ENCODE results near the gene HNRNPAB.
"Not testable (repeated sequence)": the region's sequence is repeated elsewhere in the genome, so short reads cannot be mapped to it uniquely, and the experiment has no call there.

Gene HNRNPAB

GRCh38 chr5:178234750-178235587 lies 30.6 kb downstream of the HNRNPAB start:
- DNase-seq (ENCODE audit: insufficient read length) (peak; percentile 61), FAIRE-seq (peak; percentile 54)
- TF ChIP-seq POLR2AphosphoS5 (IDR thresholded peaks at IDR 0.05; ENCODE audit: low read depth, low read length) = no peak
- TF ChIP-seq TAF1 (IDR thresholded peaks at IDR 0.05; ENCODE audit: borderline replicate concordance, low read depth, low read length) = no peak
- no peak for TF ChIP-seq POLR2A (IDR thresholded peaks at IDR 0.05; ENCODE audit: low read depth, low read length)

DNA sequence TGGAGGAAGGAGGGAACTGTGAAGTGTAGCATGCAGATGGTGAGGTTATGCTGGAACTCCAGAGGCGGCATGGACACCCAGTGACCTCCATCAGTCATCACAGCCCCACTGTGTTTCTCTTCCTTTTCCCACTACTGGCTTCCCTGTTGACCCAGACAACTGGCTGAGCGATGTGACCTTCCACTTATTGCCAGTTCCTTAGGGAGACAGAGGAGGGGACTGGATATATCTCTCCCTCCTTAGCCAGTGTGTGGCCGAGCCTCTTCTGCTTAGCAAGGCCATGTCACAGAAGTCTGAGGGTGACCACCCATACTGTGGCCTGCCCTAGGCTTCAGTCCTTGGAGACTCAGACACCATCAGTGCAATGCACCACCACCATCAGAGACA lies 31.2 kb downstream of the HNRNPAB start:
- DNase-seq (ENCODE audit: insufficient read length) = no peak
- no peak for FAIRE-seq
- TF ChIP-seq POLR2A (IDR thresholded peaks at IDR 0.05; ENCODE audit: low read depth, low read length) (no peak), TAF1 (IDR thresholded peaks at IDR 0.05; ENCODE audit: borderline replicate concordance, low read depth, low read length) (no peak), POLR2AphosphoS5 (IDR thresholded peaks at IDR 0.05; ENCODE audit: low read depth, low read length) (no peak)

DNA sequence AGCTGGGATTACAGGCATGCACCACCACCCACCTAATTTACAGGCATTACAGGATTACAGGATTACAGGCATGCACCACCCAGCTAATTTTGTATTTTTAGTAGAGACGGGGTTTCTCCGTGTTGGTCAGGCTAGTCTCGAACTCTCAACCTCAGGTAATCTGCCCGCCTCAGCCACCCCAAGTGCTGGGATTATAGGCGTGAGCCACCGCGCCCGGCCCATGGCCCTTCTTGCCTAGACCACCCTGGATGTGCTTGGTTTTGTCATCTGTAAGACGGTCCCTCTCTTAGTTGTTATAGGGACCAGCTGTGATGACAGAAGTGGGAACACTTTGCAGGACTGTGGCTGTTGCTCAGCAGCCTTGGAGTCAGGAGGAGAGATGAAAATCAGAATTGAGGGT lies 31.8 kb downstream of the HNRNPAB start:
- TF ChIP-seq TAF1 (IDR thresholded peaks at IDR 0.05; ENCODE audit: borderline replicate concordance, low read depth, low read length) (no peak), POLR2AphosphoS5 (IDR thresholded peaks at IDR 0.05; ENCODE audit: low read depth, low read length) (no peak), POLR2A (IDR thresholded peaks at IDR 0.05; ENCODE audit: low read depth, low read length) (no peak)
- DNase-seq (ENCODE audit: insufficient read length) (no peak), FAIRE-seq (no peak)

GRCh38 chr5:178236679-178237078 lies 32.3 kb downstream of the HNRNPAB start:
- FAIRE-seq (peak; percentile 14), DNase-seq (ENCODE audit: insufficient read length) (no peak)
- TF ChIP-seq POLR2A (IDR thresholded peaks at IDR 0.05; ENCODE audit: low read depth, low read length) (no peak), TAF1 (IDR thresholded peaks at IDR 0.05; ENCODE audit: borderline replicate concordance, low read depth, low read length) (no peak), POLR2AphosphoS5 (IDR thresholded peaks at IDR 0.05; ENCODE audit: low read depth, low read length) (no peak)

DNA sequence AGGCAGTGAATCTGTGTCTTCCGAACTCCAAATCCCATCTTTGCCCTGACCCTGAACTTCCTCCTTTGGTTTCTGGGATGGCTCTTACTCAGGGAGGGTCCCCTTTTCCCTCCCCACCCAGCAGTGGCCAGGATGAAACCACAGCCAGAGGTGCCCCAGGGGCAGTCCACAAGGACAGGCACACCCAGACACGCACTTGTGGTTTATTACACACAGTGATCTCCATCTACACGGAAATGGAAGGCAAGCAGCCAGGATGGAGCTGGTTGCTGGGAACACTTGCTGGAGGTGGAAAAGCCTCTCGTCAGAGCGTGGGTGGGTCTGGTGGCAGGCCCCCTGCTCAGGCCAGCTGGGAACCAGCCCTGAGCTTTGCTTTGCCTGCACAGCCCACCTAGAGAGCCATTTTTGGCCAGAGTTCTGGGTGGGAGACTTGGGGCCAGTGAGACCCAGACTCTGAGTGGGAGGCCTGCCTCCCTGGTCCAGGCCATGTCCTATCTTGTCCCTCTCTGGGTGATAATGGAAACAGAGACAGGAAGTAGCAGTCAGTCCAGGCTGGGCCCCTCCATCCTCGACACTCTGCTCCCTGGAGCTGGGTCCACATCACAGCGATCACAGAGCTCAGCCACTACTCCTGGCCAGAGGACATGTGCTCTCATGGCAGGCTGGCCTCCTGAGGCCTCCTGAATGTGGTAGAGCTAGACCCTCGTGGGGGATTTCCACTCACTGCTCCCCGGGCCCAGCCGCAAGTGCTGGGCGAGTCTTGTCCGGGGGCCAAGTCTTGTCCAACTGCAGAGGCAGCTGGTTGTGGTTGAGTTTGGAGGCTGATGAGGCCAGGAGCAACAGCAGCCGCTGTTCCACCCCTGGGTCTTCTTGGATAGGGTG lies 33.3 kb downstream of the HNRNPAB start:
- FAIRE-seq (no peak), DNase-seq (ENCODE audit: insufficient read length) (no peak)
- TF ChIP-seq POLR2A (IDR thresholded peaks at IDR 0.05; ENCODE audit: low read depth, low read length) = no peak
- no peak for TF ChIP-seq POLR2AphosphoS5 (IDR thresholded peaks at IDR 0.05; ENCODE audit: low read depth, low read length)
- no peak for TF ChIP-seq TAF1 (IDR thresholded peaks at IDR 0.05; ENCODE audit: borderline replicate concordance, low read depth, low read length)

GRCh38 chr5:178238313-178238635 lies 33.9 kb downstream of the HNRNPAB start:
- TF ChIP-seq POLR2A (IDR thresholded peaks at IDR 0.05; ENCODE audit: low read depth, low read length) (no peak), POLR2AphosphoS5 (IDR thresholded peaks at IDR 0.05; ENCODE audit: low read depth, low read length) (no peak), TAF1 (IDR thresholded peaks at IDR 0.05; ENCODE audit: borderline replicate concordance, low read depth, low read length) (no peak)
- FAIRE-seq = peak; percentile 40
- no peak for DNase-seq (ENCODE audit: insufficient read length)

GRCh38 chr5:178238711-178239592 lies 34.6 kb downstream of the HNRNPAB start:
- FAIRE-seq (peak; percentile 84), DNase-seq (ENCODE audit: insufficient read length) (no peak)
- TF ChIP-seq TAF1 (IDR thresholded peaks at IDR 0.05; ENCODE audit: borderline replicate concordance, low read depth, low read length) = no peak
- peak; percentile 56; the same call in 1 of the 2 replicates for TF ChIP-seq POLR2A (IDR thresholded peaks at IDR 0.05; ENCODE audit: low read depth, low read length)

DNA sequence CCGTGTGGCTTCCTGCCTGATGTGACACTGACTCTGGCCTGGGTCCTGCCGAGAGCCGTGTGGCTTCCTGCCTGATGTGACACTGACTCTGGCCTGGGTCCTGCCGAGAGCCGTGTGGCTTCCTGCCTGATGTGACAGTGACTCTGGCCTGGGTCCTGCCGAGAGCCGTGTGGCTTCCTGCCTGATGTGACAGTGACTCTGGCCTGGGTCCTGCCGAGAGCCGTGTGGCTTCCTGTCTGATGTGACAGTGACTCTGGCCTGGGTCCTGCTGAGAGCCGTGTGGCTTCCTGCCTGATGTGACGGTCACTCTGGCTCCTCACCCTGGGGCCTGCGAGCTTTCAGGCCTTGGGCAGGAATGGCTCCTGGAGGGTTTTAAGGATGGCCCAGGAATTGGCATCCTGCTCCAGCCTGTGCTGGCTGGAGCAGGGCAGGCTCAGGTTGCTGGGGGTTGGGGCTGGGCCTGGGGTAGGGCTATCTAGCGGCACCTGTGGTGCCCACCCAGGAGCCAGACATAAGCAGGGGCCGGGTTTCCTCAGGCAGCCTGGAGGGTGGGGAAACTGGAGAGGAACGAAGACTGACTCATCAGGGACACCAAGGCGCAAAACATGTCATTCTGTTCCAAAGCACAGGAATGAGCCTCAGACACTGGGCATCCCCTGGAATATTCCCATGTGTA lies 35.4 kb downstream of the HNRNPAB start:
- peak; percentile 95 for FAIRE-seq
- DNase-seq (ENCODE audit: insufficient read length) = not testable (repeated sequence)
- peak; percentile 47; the same call in 1 of the 2 replicates for TF ChIP-seq POLR2A (IDR thresholded peaks at IDR 0.05; ENCODE audit: low read depth, low read length)

GRCh38 chr5:178240341-178240741 lies 36.0 kb downstream of the HNRNPAB start:
- peak; percentile 71 for FAIRE-seq
- no peak for TF ChIP-seq TAF1 (IDR thresholded peaks at IDR 0.05; ENCODE audit: borderline replicate concordance, low read depth, low read length)
- no peak for TF ChIP-seq POLR2AphosphoS5 (IDR thresholded peaks at IDR 0.05; ENCODE audit: low read depth, low read length)
- no peak for TF ChIP-seq POLR2A (IDR thresholded peaks at IDR 0.05; ENCODE audit: low read depth, low read length)
- no peak for DNase-seq (ENCODE audit: insufficient read length)

DNA sequence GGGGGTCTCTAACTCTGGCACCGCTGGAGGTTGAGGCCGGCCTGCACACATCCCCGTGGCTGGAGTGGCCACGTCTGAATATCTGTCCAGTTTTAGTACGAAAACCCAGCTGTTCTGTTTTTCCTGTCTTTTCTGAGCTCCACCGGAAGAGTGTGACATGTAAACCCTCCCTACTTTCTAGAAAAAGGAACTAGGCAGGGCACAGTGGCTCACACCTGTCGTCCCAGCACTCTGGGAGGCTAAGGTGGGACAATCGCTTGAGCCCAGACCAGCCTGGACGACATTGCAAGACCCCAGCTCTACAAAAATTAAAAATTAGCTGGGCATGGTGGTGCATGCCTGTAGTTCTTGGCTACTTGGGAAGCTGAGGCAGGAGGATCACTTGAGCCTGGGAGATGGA lies 36.4 kb downstream of the HNRNPAB start:
- no peak for DNase-seq (ENCODE audit: insufficient read length)
- TF ChIP-seq POLR2A (IDR thresholded peaks at IDR 0.05; ENCODE audit: low read depth, low read length) = no peak
- TF ChIP-seq POLR2AphosphoS5 (IDR thresholded peaks at IDR 0.05; ENCODE audit: low read depth, low read length) = no peak
- no peak for TF ChIP-seq TAF1 (IDR thresholded peaks at IDR 0.05; ENCODE audit: borderline replicate concordance, low read depth, low read length)
- FAIRE-seq = peak; percentile 84
